Stimulated activated CD8-positive, alpha-beta memory T cell treated with anti-CD3 and anti-CD28 coated beads, Interleukin-15, amount 100 ng/mL, for 48 hours (primary cell): ENCODE measurements around the gene CERS6.
"Not testable (repeated sequence)": the region's sequence is repeated elsewhere in the genome, so short reads cannot be mapped to it uniquely, and the experiment has no call there.

Source experiments
- DNase-seq, 2 donors: peaks; one replicate each; pipeline ENCODE4 v3.0.0-alpha.2; 2020; ENCODE audit warnings: low read depth in 2 of 2

CERS6 gene

GRCh38 chr2:168732506-168732905, 276.4 kb downstream of the CERS6 start:
- no peak for DNase-seq

- DNase-seq = no peak
Measured at GRCh38 chr2:168734199-168734760, 278.2 kb downstream of the CERS6 start.

- DNase-seq = no peak
Measured at GRCh38 chr2:168736649-168737445, 280.8 kb downstream of the CERS6 start.

GRCh38 chr2:168738062-168738461, 282.0 kb downstream of the CERS6 start:
- no peak for DNase-seq

GRCh38 chr2:168740360-168740759, 284.3 kb downstream of the CERS6 start:
- DNase-seq = no peak

DNA sequence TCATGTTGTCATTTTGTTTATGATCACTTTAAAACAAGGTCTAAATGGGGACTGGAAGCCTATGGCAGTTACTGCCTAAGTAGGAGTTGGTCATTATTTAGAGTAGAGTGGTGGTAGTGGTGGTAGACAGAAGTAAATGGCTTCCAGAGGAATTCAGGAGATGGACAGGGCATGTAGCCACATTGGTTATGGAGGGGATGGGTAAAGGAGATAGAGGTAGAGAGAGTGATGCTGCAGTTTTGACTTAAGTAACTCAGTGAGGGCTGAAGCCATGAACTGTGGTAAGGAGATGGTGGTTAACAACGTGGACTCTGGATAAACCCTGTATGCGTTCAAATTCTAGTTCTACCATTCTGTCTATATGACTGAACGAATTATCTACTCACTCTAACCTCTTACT, 284.7 kb downstream of the CERS6 start:
- no peak for DNase-seq

DNA sequence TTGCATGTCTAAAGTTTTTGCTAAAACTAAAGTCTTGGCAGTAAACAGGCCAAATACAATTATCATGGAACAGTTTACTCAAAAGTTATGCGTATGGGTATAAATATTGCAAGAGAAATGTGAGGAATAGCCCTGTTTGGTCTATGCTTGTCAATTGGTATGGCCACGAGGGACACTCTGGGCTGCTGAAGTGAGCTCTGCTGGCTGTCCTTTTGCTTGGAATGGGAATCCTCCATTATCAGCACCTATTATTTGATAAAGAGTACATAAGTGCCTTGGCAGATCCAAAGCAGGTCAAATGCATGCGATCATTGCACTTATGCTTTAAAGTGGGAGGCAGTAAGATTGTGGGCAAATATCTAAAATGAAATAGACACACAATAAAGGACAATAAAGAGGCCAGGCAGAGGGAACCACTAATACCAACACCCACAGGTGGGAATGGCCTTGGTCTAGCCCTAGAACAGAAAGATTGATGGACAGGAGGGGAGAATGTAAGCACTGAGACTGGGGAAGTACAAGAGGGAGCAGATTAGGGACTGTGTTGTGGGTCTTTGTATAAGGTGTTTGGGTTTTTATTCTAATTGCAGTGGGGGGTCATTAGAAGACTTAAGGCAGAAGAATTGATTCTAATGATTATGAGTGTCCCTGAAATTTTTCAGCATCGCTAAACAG, 286.3 kb downstream of the CERS6 start:
- no peak for DNase-seq

- DNase-seq = no peak
Measured at GRCh38 chr2:168744844-168745243, 288.8 kb downstream of the CERS6 start.

DNA sequence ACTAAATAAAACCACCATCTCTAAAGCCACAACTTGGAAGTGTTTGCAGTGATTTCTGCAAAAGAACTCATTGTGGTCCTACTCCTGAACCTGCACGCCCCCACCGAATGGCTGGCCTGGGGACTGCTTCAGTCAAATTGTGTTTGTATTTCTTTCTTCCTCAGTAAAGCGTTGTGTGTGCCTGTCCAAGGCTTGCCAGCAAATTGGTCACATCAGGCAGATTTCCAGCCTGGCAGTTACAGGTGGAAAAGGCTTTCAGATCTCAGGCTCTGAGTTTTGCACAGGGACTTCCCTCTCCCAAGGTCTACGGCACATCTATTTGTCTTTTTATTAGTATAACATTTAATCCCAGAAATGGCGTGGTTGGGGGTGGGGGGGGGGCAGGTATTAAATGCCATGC, 292.4 kb downstream of the CERS6 start:
- DNase-seq = no peak

GRCh38 chr2:168749297-168749696, 293.2 kb downstream of the CERS6 start:
- DNase-seq = no peak

GRCh38 chr2:168751104-168751740, 295.1 kb downstream of the CERS6 start:
- no peak for DNase-seq

- no peak for DNase-seq
Measured at GRCh38 chr2:168752361-168752760, 296.3 kb downstream of the CERS6 start.

DNA sequence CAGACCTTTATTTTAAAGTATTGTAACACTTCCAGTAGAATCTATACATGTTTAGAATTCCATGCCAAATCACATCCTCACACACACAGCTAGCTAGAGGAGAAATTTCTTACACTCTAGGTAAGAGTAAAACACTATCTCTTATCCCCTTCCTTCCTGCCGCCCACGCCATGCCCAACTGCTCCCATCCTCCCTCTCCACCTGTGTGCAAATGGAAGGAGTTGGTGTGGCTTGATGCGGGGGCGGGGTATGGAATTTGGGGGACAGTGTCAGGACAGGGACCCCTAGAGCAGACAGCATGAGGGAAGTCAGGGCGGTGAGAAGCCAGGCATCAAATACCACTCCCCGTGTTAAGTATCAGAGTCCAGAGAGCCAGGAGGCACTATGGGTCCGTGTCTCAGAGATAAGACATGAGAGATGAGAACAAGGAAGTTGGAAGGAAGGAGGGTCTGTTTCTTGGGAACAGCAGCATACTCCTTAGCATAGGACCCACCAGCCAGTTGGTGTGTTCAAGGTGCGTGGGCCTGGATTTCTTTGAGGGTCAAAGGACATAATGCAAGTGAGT, 297.8 kb downstream of the CERS6 start:
- no peak for DNase-seq

DNA sequence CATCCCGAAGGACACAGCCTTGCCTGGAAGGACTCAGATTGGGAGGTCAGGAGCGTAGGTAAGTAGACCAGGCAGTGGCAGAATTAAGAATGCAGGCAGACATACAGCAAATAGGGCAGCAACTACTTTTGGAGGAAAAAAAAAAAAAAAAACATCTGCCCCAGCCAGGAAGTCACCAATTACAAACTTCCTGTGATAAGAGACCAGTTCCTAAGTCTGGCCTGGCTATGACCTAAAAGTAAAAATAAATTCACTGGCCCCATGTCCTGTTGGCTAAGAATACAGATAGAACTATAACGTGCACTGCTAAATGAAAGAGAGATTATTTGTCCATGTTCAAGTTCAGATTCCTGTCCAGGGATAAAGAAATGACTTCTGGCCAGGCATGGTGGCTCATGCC, 301.2 kb downstream of the CERS6 start:
- no peak for DNase-seq

DNA sequence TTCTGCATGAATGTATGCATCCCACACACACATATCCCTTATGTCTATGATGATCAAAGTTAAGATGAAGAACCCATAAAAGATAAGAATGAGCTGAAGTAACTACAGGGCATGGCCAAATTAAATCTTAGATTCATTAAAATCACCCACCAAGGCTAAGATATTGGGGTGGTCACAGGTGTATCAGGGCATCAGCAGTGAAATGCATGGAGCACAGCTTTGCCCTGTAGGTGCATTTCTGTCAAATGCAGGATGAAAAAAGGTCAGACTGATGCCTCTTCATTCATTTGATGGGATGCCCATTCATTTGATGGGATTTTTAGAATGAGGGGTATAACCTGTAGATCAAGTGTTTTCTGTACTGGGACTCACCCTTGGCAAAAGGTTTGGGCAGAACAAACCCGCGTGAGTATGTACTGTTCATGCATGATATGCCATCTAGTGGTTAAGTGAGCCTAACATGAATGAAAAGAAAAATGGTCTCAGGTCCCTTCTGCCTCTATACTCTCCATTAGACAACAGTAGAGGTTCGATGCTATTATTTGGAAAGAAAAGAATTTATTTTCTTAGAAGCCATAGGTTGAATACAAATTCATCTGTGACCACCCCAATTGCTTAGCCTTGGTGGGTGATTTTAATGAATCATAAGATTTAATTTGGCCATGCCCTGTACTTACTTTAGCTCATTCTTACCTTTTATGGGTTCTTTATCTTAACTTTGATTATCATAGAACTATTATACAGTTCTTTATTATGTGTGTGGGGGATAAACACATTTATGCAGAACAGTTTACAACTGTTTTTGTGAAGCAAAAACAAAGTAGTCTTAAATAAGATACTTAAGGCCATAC, 303.1 kb downstream of the CERS6 start:
- no peak for DNase-seq

DNA sequence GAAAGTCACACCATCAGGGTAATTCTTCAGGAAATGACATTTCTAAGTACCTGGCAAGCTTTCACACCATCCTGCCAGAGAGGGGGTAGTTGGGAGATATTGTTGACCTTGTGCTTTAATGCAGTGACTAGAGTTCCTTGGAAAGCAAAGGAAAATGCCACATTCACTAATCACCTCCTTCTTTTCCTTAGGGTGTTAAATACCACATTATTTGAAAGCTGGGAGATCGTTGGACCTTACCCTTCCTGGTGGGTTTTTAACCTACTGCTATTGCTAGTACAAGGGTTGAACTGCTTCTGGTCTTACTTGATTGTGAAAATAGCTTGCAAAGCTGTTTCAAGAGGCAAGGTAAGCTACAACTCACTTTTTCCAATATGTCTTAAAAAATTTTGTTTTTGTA, 309.3 kb downstream of the CERS6 start:
- no peak for DNase-seq

DNA sequence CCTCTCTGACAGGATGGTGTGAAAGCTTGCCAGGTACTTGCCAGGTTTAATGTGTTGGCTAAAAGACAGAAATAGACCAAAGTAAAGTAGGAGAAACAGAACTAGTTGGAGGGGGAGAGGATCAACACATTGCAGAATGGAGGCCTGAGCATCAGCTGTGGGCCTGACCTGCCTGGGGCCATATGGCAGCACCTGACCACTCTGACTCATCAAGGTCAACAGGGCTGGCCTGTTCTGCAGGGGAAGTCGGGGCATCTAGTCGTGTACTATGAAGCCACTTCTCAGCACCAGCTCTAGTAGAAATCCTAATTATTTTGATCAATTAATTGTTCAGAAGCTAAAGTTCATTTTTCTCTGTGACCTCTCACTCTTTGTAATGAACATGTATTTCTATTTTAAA, 310.5 kb downstream of the CERS6 start:
- no peak for DNase-seq

DNA sequence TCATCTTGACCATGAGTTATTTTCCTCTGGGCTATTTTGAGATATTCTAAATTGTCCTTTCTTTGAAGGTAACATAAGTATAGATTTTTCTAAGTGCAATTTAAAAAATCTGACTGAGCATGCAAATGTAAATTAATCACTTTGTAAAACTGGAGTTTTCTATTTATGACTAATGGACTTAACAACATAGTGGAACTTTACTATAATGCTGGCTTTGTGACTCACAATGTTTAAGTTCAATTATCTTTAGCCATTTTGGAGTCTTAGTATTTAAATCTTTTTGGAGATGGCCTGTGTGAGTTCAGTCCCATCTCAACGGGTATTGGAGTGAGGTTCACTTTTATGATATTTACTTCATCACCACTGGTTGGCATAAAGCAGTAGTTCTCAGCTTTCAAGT, 311.2 kb downstream of the CERS6 start:
- DNase-seq = no peak

DNA sequence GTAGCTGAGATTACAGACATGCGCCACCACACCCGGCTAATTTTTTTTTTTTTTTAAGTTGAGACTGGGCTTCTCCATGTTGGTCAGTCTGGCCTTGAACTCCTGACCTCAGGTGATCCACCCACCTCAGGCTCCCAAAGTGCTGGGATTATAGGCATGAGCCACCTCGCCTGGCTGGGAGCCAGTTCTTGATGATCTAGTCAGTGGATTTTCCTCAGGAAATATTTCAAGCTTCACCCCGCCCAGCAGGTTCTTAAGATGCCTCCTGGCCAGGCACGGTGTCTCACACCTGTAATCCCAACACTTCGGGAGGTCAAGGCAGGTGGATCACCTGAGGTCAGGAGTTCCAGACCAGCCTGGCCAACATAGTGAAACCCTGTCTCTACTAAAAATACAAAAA, 312.3 kb downstream of the CERS6 start:
- DNase-seq = not testable (repeated sequence)

DNA sequence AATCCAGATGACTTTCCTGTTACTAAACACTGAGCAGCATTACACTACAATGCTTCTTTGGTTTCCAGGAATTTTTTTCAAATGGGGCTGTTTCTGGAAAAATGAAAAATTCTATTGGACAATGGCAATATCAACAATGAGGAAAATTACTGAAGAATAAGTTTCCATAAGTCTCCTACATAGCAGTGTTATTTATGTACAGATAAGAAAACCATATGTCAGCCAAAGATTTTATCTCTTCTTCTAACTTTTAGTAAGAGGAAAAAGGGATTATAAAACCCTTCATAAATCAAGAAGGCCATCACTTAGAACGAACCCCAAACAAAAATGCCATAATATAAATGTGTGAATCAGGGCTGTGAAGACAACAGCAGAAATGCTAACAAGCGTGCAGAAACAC, 314.7 kb downstream of the CERS6 start:
- DNase-seq = no peak

DNA sequence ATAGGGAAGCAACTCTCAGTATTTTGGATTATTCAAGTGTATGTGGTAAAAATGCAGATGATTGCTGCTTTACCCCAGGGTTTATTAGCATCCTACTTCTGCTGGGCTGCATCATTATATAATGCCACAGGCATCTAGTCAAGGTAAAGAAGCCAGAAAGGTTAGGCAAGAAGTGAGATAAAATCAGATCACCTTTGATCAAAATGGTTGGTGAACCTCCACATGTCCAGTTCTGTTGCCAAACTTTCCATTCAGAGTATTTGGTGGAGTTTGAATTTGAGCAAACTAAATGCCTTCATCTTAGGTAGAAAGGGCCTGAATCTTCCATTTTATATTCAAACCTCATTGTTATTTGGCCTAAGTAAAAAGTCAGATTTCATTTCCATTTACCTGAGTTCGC, 316.6 kb downstream of the CERS6 start:
- DNase-seq = no peak
